Tibial artery (tissue), 4 donors: ENCODE results near the gene DCAF4.
A peak's percentile ranks its signal among the peaks of the same experiment; 100 is the strongest.

Source experiments
- DNase-seq, 2 donors: peaks; one replicate each; pipeline ENCODE4 v3.0.0-alpha.2; 2019
- H3K27ac ChIP-seq, 2 donors: fragments of 200-600 bp; sonication (generic) in 1 of 2; 1 replicate in 1 of 2; 2 replicates in 1 of 2; pipeline ENCODE4 v1.5.1; 2018 to 2019; ENCODE audit warnings: mild to moderate bottlenecking in 1 of 2
- H3K27me3 ChIP-seq, 2 donors: fragments of 200-600 bp; sonication (generic) in 1 of 2; one replicate each; pipeline versions ENCODE4 v1.5.1 to v1.6.0; 2016 to 2019
- H3K36me3 ChIP-seq, 3 donors: fragments of 200-600 bp; sonication (generic) in 2 of 3; one replicate each; pipeline ENCODE4 v1.5.1; 2016 to 2019; ENCODE audit warnings: mild to moderate bottlenecking in 2 of 3
- H3K4me1 ChIP-seq, 4 donors: fragments of 200-600 bp; sonication (generic) in 2 of 4; 1 replicate in 3 of 4; 2 replicates in 1 of 4; pipeline ENCODE4 v1.5.1; 2016 to 2019
- H3K4me3 ChIP-seq, 2 donors: fragments of 200-600 bp; sonication (generic) in 1 of 2; 1 replicate in 1 of 2; 2 replicates in 1 of 2; pipeline ENCODE4 v1.5.1; 2018 to 2019; ENCODE audit warnings: mild to moderate bottlenecking in 2 of 2
- H3K9me3 ChIP-seq, 3 donors: fragments of 200-600 bp; sonication (generic) in 1 of 3; one replicate each; pipeline ENCODE4 v1.5.1; 2016 to 2019
- intact Hi-C: fragments of 100-400 bp; cut with DNase I; formaldehyde crosslinking; loops from one replicate; pipeline ENCODE4 v1.15.0; 2023; ENCODE audit warnings: low total_unique reads
- TF ChIP-seq, protein P1 (sequence below), 2 experiments: fragments of 200-600 bp in 1 of 2; fragments of 450-650 bp in 1 of 2; IDR thresholded peaks; one replicate each; pipeline ENCODE4 v1.5.1; 2017 to 2019; ENCODE audit warnings: antibody characterized with exemption in 2 of 2, mild to moderate bottlenecking in 1 of 2, moderate library complexity in 1 of 2

The DCAF4 gene

GRCh38 chr14:72892103-72892878, 34.0 kb upstream of the DCAF4 start:
- Histone ChIP-seq H3K4me3 (peak overlapping the region; percentile 55 to 79), H3K9me3 (no peaks in the 10 kb centered on the region), H3K4me1 (peaks cover 0 to 23% (median 12%) of the 10 kb centered on the region in 4 donors), H3K27me3 (no peaks in the 10 kb centered on the region), H3K27ac (peak overlapping the region in 1 of 2 donors; percentile 41), H3K36me3 (no peaks in the 10 kb centered on the region)
- no peak for DNase-seq
- intact Hi-C loops: no loop called here
- TF ChIP-seq, protein P1, sequence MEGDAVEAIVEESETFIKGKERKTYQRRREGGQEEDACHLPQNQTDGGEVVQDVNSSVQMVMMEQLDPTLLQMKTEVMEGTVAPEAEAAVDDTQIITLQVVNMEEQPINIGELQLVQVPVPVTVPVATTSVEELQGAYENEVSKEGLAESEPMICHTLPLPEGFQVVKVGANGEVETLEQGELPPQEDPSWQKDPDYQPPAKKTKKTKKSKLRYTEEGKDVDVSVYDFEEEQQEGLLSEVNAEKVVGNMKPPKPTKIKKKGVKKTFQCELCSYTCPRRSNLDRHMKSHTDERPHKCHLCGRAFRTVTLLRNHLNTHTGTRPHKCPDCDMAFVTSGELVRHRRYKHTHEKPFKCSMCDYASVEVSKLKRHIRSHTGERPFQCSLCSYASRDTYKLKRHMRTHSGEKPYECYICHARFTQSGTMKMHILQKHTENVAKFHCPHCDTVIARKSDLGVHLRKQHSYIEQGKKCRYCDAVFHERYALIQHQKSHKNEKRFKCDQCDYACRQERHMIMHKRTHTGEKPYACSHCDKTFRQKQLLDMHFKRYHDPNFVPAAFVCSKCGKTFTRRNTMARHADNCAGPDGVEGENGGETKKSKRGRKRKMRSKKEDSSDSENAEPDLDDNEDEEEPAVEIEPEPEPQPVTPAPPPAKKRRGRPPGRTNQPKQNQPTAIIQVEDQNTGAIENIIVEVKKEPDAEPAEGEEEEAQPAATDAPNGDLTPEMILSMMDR (IDR thresholded peaks at IDR 0.05): no peak

- H3K27ac ChIP-seq: peak overlapping the region; percentile 41 to 51
- intact Hi-C loops: no loop called here
- no peaks in the 10 kb centered on the region for H3K36me3 ChIP-seq
- H3K4me1 ChIP-seq: peaks cover 0 to 23% (median 12%) of the 10 kb centered on the region in 4 donors
- H3K4me3 ChIP-seq: peak overlapping the region; percentile 55 to 79
- TF ChIP-seq, protein P1 (IDR thresholded peaks at IDR 0.05): no peak
- H3K27me3 ChIP-seq: no peaks in the 10 kb centered on the region
- no peaks in the 10 kb centered on the region for H3K9me3 ChIP-seq
- no peak for DNase-seq
These were observed 33.2 kb upstream of the DCAF4 start for GRCh38 chr14:72892879-72893635.

DNA sequence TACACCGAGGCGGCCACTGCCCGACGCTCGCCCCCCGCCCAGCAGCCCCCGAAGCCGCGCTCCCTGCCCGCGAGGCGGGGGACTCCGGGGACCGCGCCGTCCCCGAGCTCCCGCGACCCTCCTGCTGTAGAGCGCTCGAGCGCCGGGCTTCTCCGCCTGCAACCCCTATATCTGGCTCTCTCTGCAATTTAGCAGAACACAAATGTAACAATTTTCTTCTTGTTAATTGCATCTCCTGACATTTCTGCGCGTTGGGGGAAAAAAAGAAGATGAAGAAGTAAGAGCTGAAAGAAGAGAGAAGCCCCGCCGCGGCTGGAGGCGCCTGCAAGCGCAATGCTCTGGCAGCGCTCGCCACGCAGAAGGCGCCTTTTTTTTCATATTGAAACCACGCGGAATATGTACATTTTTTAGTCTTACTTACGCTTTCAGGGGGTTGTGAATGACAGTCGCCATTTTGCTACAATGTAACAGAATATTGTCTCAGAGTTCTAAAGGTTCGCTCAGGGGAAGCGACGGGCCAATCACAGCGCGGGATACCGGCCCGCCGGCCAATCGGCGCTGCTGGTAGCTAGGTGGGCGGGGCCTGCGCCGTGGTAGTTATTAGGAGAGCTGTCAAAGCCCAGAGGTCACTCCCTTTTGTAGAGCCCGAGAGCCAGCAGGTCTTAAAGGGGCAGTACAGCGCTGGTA, 32.5 kb upstream of the DCAF4 start, which contains the start of gene DPF3:
Gene DPF3, minus strand, starts transcription at position 466 of the 687 bp plus-strand sequence. Its CDS starts 13 bp downstream, at position 453.
- Histone ChIP-seq H3K9me3 (no peaks in the 10 kb centered on the region), H3K27me3 (no peaks in the 10 kb centered on the region), H3K4me1 (peaks cover 0 to 23% (median 14%) of the 10 kb centered on the region in 4 donors), H3K27ac (peak within 1 kb of the TSS; percentile 56 to 60), H3K4me3 (peak within 1 kb of the TSS; percentile 55 to 79), H3K36me3 (no peaks in the 10 kb centered on the region)
- TF ChIP-seq, protein P1 (IDR thresholded peaks at IDR 0.05): no peak
- intact Hi-C loops: no loop called here
- peak; percentile 97 to 98 for DNase-seq

- intact Hi-C loops: no loop called here
- TF ChIP-seq, protein P1 (IDR thresholded peaks at IDR 0.05): no peak
- Histone ChIP-seq H3K27ac (peak overlapping the region; percentile 56 to 60), H3K4me3 (peak overlapping the region; percentile 55 to 79), H3K4me1 (peaks cover 0 to 23% (median 15%) of the 10 kb centered on the region in 4 donors), H3K27me3 (no peaks in the 10 kb centered on the region), H3K9me3 (no peaks in the 10 kb centered on the region), H3K36me3 (no peaks in the 10 kb centered on the region)
- DNase-seq: no peak
These were observed 32.0 kb upstream of the DCAF4 start for GRCh38 chr14:72894323-72894622.

DNA sequence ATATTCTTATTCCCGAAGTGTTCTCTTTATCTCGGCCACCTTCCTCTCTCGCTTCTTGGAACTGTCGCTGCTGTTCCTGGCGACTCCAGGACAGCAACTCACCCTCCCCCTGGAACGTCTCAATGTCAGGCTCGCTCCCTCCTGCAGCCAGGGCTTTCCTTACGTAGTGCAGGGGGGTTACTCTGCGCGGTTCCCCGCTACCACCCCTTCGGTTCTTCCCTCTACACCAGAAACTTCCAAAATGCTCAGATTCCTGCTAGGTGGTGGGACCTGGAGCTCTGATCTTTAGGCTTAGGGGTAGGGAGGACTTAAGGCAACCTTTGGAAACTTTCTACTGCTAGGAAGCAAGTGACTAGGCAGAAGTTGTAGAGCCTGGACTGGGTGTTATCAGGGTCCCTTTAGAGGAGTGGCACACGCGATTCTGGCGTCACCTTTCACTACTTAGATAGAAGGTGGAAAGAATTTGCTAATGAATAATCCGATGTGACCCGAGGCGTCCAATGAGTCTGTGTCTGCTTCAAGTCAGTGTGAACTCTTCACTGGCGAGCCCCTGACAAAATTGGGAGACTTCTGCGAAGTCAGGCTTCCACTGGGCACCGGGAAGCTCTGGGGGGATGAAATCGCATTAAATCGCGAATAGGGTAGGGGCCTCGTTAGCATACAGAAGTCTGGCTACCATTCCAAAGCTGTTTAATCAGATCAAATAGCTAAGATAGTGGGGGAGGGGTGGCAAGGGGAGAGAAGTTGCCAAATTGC, 31.5 kb upstream of the DCAF4 start:
- H3K36me3 ChIP-seq: no peaks in the 10 kb centered on the region
- no peaks in the 10 kb centered on the region for H3K27me3 ChIP-seq
- TF ChIP-seq, protein P1 (IDR thresholded peaks at IDR 0.05): no peak
- intact Hi-C loops: no loop called here
- peak overlapping the region; percentile 55 to 79 for H3K4me3 ChIP-seq
- DNase-seq: no peak
- H3K4me1 ChIP-seq: peaks cover 0 to 23% (median 15%) of the 10 kb centered on the region in 4 donors
- H3K9me3 ChIP-seq: no peaks in the 10 kb centered on the region
- H3K27ac ChIP-seq: peak overlapping the region; percentile 56 to 60
